ENCODE measurements around the gene DAB2IP.

DAB2IP gene

GRCh38 chr9:121700165-121700831 is 48.9 kb downstream of the DAB2IP start:
- DNase-seq (ENCODE audit: low read depth in 2 of 2, low spot score in 1 of 2), result no peak

- DNase-seq (ENCODE audit: low read depth in 2 of 2, low spot score in 1 of 2), result no peak
These were observed 49.5 kb downstream of the DAB2IP start for GRCh38 chr9:121700832-121701419.

GRCh38 chr9:121701736-121702261 is 50.4 kb downstream of the DAB2IP start:
- DNase-seq (ENCODE audit: low read depth in 2 of 2, low spot score in 1 of 2), result no peak

- no peak for DNase-seq (ENCODE audit: low read depth in 2 of 2, low spot score in 1 of 2)
These were observed 51.7 kb downstream of the DAB2IP start for GRCh38 chr9:121703014-121703734.

- no peak for DNase-seq (ENCODE audit: low read depth in 2 of 2, low spot score in 1 of 2)
These were observed 52.8 kb downstream of the DAB2IP start for GRCh38 chr9:121704281-121704680.

- no peak for DNase-seq (ENCODE audit: low read depth in 2 of 2, low spot score in 1 of 2)
These were observed 54.8 kb downstream of the DAB2IP start for GRCh38 chr9:121706149-121706750.

GRCh38 chr9:121707477-121708424 is 56.3 kb downstream of the DAB2IP start:
- no peak for DNase-seq (ENCODE audit: low read depth in 2 of 2, low spot score in 1 of 2)

GRCh38 chr9:121708768-121709488 is 57.5 kb downstream of the DAB2IP start:
- no peak for DNase-seq (ENCODE audit: low read depth in 2 of 2, low spot score in 1 of 2)

- no peak for DNase-seq (ENCODE audit: low read depth in 2 of 2, low spot score in 1 of 2)
These were observed 58.4 kb downstream of the DAB2IP start for GRCh38 chr9:121709798-121710197.

GRCh38 chr9:121711281-121711680 is 59.8 kb downstream of the DAB2IP start:
- DNase-seq (ENCODE audit: low read depth in 2 of 2, low spot score in 1 of 2), result no peak

- no peak for DNase-seq (ENCODE audit: low read depth in 2 of 2, low spot score in 1 of 2)
These were observed 60.4 kb downstream of the DAB2IP start for GRCh38 chr9:121711797-121712196.

- DNase-seq (ENCODE audit: low read depth in 2 of 2, low spot score in 1 of 2), result no peak
These were observed 62.1 kb downstream of the DAB2IP start for GRCh38 chr9:121713400-121714070.

- DNase-seq (ENCODE audit: low read depth in 2 of 2, low spot score in 1 of 2), result no peak
These were observed 62.8 kb downstream of the DAB2IP start for GRCh38 chr9:121714075-121714705.

GRCh38 chr9:121714873-121715272 is 63.4 kb downstream of the DAB2IP start:
- DNase-seq (ENCODE audit: low read depth in 2 of 2, low spot score in 1 of 2), result no peak

- no peak for DNase-seq (ENCODE audit: low read depth in 2 of 2, low spot score in 1 of 2)
These were observed 65.9 kb downstream of the DAB2IP start for GRCh38 chr9:121717141-121717991.

GRCh38 chr9:121718084-121718483 is 66.7 kb downstream of the DAB2IP start:
- no peak for DNase-seq (ENCODE audit: low read depth in 2 of 2, low spot score in 1 of 2)

- DNase-seq (ENCODE audit: low read depth in 2 of 2, low spot score in 1 of 2), result no peak
These were observed 67.1 kb downstream of the DAB2IP start for GRCh38 chr9:121718501-121718900.
